Common myeloid progenitor, CD34-positive (primary cell): Measurements from ENCODE around the gene RRP1B. TPM values are rescaled to one million over a fixed set of nuclear protein-coding genes. Genes with fewer than 3 reads are reported as not detected.
"Not testable (repeated sequence)": the region's sequence is repeated elsewhere in the genome, so short reads cannot be mapped to it uniquely, and the experiment has no call there.

Experiments used
- CTCF ChIA-PET: fragments of 350-600 bp; sonication (Branson Sonifier 250); formaldehyde crosslinking; loops from one replicate; lab custom pipeline; 2021; ENCODE audit warnings: antibody characterized with exemption; lab: Charles Lee
- POLR2A ChIA-PET: fragments of 350-600 bp; sonication (Branson Sonifier 250); formaldehyde crosslinking; loops from one replicate; lab custom pipeline; 2021; ENCODE audit warnings: antibody characterized with exemption; lab: Charles Lee
- DNase-seq, 3 donors: peaks; one replicate each; pipeline versions ENCODE4 v3.0.0 to v3.0.0-alpha.2; 2013
- H3K27ac ChIP-seq, 2 experiments: 1 replicate in 1 of 2; 2 replicates in 1 of 2; pipeline ENCODE4 v1.7.0; 2013; ENCODE audit warnings: inconsistent platforms in 2 of 2, low read length in 2 of 2, mild to moderate bottlenecking in 2 of 2, low read depth in 1 of 2, moderate library complexity in 1 of 2; ENCODE audit not compliant: severe bottlenecking in 2 of 2, insufficient read depth in 1 of 2, poor library complexity in 1 of 2
- H3K27me3 ChIP-seq, 5 experiments: replicated peaks in 2 of 5; 1 replicate in 3 of 5; 2 replicates in 2 of 5; pipeline versions ENCODE4 v1.6.1 to v1.7.0; 2013; ENCODE audit warnings: low read length in 4 of 5, mild to moderate bottlenecking in 2 of 5, moderate library complexity in 2 of 5, inconsistent platforms in 1 of 5; ENCODE audit not compliant: insufficient read depth in 5 of 5, control insufficient read depth in 4 of 5
- H3K36me3 ChIP-seq, 4 experiments: 1 replicate in 2 of 4; 2 replicates in 2 of 4; pipeline versions ENCODE4 v1.6.1 to v1.7.0; 2013; ENCODE audit warnings: low read length in 3 of 4, control low read depth in 1 of 4, mild to moderate bottlenecking in 1 of 4; ENCODE audit not compliant: control insufficient read depth in 4 of 4, insufficient read depth in 4 of 4
- H3K4me1 ChIP-seq, 4 experiments: 1 replicate in 3 of 4; 2 replicates in 1 of 4; pipeline versions ENCODE4 v1.6.1 to v1.7.1; 2013; ENCODE audit warnings: low read length in 3 of 4, mild to moderate bottlenecking in 3 of 4, control low read depth in 1 of 4, inconsistent platforms in 1 of 4, moderate library complexity in 1 of 4; ENCODE audit not compliant: control insufficient read depth in 4 of 4, insufficient read depth in 4 of 4; ENCODE audit errors: control extremely low read depth in 1 of 4
- H3K4me3 ChIP-seq, 7 experiments: 1 replicate in 4 of 7; 2 replicates in 3 of 7; pipeline versions ENCODE4 v1.5.1 to v1.7.0; 2013; ENCODE audit warnings: mild to moderate bottlenecking in 7 of 7, low read length in 6 of 7, moderate library complexity in 6 of 7, inconsistent platforms in 2 of 7, low read depth in 2 of 7, control low read depth in 1 of 7; ENCODE audit not compliant: insufficient read depth in 4 of 7, control insufficient read depth in 1 of 7; ENCODE audit errors: extremely low read depth in 1 of 7
- H3K9me3 ChIP-seq, 5 experiments: 1 replicate in 4 of 5; 2 replicates in 1 of 5; pipeline versions ENCODE4 v1.6.1 to v1.7.1; 2013; ENCODE audit warnings: low read length in 4 of 5, mild to moderate bottlenecking in 2 of 5, inconsistent platforms in 1 of 5, low read depth in 1 of 5, moderate library complexity in 1 of 5; ENCODE audit not compliant: control insufficient read depth in 4 of 5, insufficient read depth in 2 of 5; ENCODE audit errors: control extremely low read depth in 1 of 5
- WGBS: methylation state at CpG from one replicate; pipeline ENCODE4 v1.1.5; 2013; ENCODE audit not compliant: insufficient coverage; 5-methylcytosine and 5-hydroxymethylcytosine counted together
- polyA plus RNA-seq: library from polyadenylated mRNA; unstranded; fragments of 120-200 nt; gene quantifications from one replicate; pipeline ENCODE4 v1.2.1, GENCODE V29; 2013

RRP1B gene
- polyA plus RNA-seq: 19.7 TPM

DNA sequence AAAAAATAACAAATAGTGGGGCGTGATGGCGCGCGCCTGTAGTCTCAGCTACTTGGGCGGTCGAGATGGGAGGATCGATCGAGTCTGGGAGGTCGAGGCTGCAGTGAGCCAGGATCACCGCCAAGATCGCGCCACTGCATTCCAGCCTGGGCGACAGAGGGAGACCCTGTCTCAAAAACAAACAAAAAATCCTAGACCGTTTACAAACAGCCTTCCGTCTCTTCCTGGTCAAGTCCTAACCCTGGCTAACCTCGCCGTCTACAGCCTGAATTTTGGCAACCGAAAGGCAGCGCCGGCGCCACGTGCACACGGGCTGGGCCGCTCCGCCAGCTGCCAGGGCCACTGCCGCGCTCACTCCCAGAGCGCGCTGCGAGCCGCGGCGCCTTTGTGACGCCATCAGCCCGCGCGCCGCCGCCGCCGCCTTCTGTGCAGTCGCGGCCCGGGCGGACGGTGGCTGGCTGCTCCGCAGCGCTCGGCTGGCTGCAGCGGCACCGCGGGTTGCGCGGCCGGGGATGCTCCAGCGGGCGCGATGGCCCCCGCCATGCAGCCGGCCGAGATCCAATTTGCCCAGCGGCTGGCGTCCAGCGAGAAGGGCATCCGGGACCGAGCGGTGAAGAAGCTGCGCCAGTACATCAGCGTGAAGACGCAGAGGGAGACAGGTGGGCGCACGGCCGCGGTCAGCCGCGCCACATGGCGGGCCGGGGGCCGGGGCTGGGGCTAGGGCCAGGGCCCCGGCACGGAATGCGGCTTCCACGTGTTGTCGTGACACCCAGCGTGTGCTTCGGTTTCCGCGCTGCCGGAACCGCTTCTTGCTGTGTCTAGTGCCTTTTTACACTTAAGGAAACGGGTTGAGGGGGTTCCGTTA is at the start of gene RRP1B, which contains the start of gene HSF2BP:
RRP1B (plus strand) TSS at position 425 of the 865 bp plus-strand sequence; CDS start at position 530, 105 bp downstream.
HSF2BP (minus strand) TSS at position 353 of the 865 bp plus-strand sequence. CDS start 1,392 bp downstream, outside the sequence.
- peaks cover 7 to 59% (median 50%) of the 10 kb centered on the region in 4 experiments for H3K4me1 ChIP-seq
- WGBS: 10% methylated on average over 85 of the region's 92 CpGs
- DNase-seq: peak; percentile 85 to 92 (median 88)
- CTCF ChIA-PET: no interaction called here
- POLR2A ChIA-PET: interaction anchor here (1.2 kb wide), 1 partner anchor 113 kb away, joined by 3 read pairs; no protein-coding TSS in a partner anchor
- H3K27ac ChIP-seq: peak within 1 kb of the TSS; percentile 33 to 85
- H3K4me3 ChIP-seq: peak within 1 kb of the TSS; percentile 65 to 98 (median 87)
- peaks cover 0 to 24% (median 6%) of the 10 kb centered on the region in 4 experiments for H3K36me3 ChIP-seq
- H3K9me3 ChIP-seq: no peaks in the 10 kb centered on the region
- H3K27me3 ChIP-seq: no peaks in the 10 kb centered on the region

GRCh38 chr21:43611598-43612369 is 47.6 kb upstream of the RRP1B start:
- H3K9me3 ChIP-seq: no peaks in the 10 kb centered on the region
- POLR2A ChIA-PET: no interaction called here
- CTCF ChIA-PET: interaction anchor here (1.0 to 2.9 kb wide), 8 partner anchors 9 to 45 kb away, joined by 3 to 26 read pairs (median 5); no protein-coding TSS in a partner anchor
- no peaks in the 10 kb centered on the region for H3K36me3 ChIP-seq
- 68% methylated on average over 6 of the region's 8 CpGs for WGBS
- H3K4me1 ChIP-seq: peaks cover 2 to 15% (median 6%) of the 10 kb centered on the region in 4 experiments
- no peak overlapping the region for H3K4me3 ChIP-seq
- H3K27ac ChIP-seq: no peak overlapping the region
- no peaks in the 10 kb centered on the region for H3K27me3 ChIP-seq
- peak; percentile 36 to 53 (median 45) for DNase-seq

DNA sequence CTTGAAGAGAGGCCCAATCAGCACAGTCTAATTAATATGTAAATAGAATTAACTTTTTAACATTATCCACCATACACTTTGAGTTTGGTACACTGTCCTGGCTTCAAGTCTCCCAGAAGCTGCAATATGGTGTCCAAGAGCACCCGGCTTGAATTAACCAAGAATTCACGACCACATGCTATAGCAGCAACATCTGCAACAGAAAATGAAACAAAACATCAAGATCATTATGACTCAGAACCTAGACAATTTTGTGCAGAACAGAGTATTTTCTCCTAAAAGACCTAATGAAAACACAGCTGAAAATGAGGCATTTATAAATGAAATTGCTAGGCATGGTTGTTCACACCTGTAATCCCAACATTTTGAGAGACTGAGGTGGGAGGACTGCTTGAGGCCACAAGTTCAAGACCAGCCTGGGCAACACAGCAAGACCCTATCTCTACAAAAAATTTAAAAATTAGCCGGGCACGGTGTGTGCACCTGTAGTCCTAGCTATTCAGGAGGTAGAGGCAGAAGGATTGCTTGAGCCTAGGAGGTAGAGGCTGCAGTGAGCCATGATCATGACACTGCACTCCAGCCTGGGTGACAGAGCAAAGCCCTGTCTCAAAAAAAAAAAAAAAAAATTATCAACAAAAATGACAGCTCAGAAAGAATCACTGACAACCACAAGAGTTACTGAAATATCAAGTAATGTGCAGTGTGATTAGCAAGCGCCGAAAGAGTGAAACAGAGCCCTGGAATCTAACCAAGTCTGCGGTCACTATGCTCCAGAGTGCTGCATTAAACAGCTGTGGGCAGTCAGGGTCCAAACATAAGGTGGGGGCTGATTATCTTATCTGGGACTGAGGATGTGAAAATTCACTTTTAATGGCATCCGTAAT is 45.4 kb upstream of the RRP1B start:
- DNase-seq: peak; percentile 13 to 66 (median 39)
- ChIA-PET CTCF (interaction anchor here (0.8 to 1.3 kb wide), 3 partner anchors 11 to 30 kb away, joined by 3 to 4 read pairs (median 4); no protein-coding TSS in a partner anchor), POLR2A (no interaction called here)
- Histone ChIP-seq H3K36me3 (no peaks in the 10 kb centered on the region), H3K27me3 (no peaks in the 10 kb centered on the region), H3K27ac (no peak overlapping the region), H3K4me3 (no peak overlapping the region), H3K9me3 (no peaks in the 10 kb centered on the region), H3K4me1 (peaks cover 0 to 6% (median 3%) of the 10 kb centered on the region in 4 experiments)
- 94% methylated on average over 7 of the region's 8 CpGs for WGBS

- no peaks in the 10 kb centered on the region for H3K27me3 ChIP-seq
- H3K36me3 ChIP-seq: peaks cover 0 to 2% (median 0%) of the 10 kb centered on the region in 4 experiments
- H3K4me1 ChIP-seq: peaks cover 0 to 6% (median 3%) of the 10 kb centered on the region in 4 experiments
- POLR2A ChIA-PET: no interaction called here
- H3K4me3 ChIP-seq: no peak overlapping the region
- 100% methylated on average over 4 of the region's 5 CpGs for WGBS
- no peak for DNase-seq
- CTCF ChIA-PET: interaction anchor here (1.3 kb wide), 1 partner anchor 11 kb away, joined by 4 read pairs; no protein-coding TSS in a partner anchor
- peaks cover 0 to 4% (median 0%) of the 10 kb centered on the region in 5 experiments for H3K9me3 ChIP-seq
- H3K27ac ChIP-seq: no peak overlapping the region
Measured at GRCh38 chr21:43614839-43615238, 44.5 kb upstream of the RRP1B start.

GRCh38 chr21:43616861-43617260 is 42.5 kb upstream of the RRP1B start:
- CTCF ChIA-PET: not testable (repeated sequence)

GRCh38 chr21:43618940-43619339 is 40.4 kb upstream of the RRP1B start:
- no peaks in the 10 kb centered on the region for H3K27me3 ChIP-seq
- no CpG with 5 or more reads among the region's 4 CpGs for WGBS
- peaks cover 0 to 16% (median 8%) of the 10 kb centered on the region in 5 experiments for H3K9me3 ChIP-seq
- DNase-seq: no peak
- H3K4me1 ChIP-seq: no peaks in the 10 kb centered on the region
- H3K27ac ChIP-seq: no peak overlapping the region
- CTCF ChIA-PET: interaction anchor here (1.0 to 1.3 kb wide), 2 partner anchors 18 to 26 kb away, joined by 3 read pairs; no protein-coding TSS in a partner anchor
- H3K36me3 ChIP-seq: peaks cover 0 to 2% (median 0%) of the 10 kb centered on the region in 4 experiments
- H3K4me3 ChIP-seq: no peak overlapping the region
- POLR2A ChIA-PET: no interaction called here

More at GRCh38 chr21:43616861-43617260, 42.5 kb upstream of the RRP1B start:
- 100% methylated on average over 1 of the region's 3 CpGs for WGBS
- H3K4me1 ChIP-seq, H3K36me3 ChIP-seq, DNase-seq, H3K27me3 ChIP-seq, H3K4me3 ChIP-seq, H3K27ac ChIP-seq: not testable (repeated sequence)
- POLR2A ChIA-PET: interaction anchor here (0.6 kb wide), 1 partner anchor 35 kb away, joined by 5 read pairs; no protein-coding TSS in a partner anchor
- peaks cover 0 to 16% (median 8%) of the 10 kb centered on the region in 5 experiments for H3K9me3 ChIP-seq
